IPS DF 19.7 (cell line): Measurements from ENCODE around the gene FAF1.
A peak's percentile ranks its signal among the peaks of the same experiment; 100 is the strongest.

Source experiments
- DNase-seq: peaks from one replicate; pipeline ENCODE4 v3.0.0-alpha.2; 2013; ENCODE audit warnings: low read depth, low spot score

FAF1 gene

DNA sequence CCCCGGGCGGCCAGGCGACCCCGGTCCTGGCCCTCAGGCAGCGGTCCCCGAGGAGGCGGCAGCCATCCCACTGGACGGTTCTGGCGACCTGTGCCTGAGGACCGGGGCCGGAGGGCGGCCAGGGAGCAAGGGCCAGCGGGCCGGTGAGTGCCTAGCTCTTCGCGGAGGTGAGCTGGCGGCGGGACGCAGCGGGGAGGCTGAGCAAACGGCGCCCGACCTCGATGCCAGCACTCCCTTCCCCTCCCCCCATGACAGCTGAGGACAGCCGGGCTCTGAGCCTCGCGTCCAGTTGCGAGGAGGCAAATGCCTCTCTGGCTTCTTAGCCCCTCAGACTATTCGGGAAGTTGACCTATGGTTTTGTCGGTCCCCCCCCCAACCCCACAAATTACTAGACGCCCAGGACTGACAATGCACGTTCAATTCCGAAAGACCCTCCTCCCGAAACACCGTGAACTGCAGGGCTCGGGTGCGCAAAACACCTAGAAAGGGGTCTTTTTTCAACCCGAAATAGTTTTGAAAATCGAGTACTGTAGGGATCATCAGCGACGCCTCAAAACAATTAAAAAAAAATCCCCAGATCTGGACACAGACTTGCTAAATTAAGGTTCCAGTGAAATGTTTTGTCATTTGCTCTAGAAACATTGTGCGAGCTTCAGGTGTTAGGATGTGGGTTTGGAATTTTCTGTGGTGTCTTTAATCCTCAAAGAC, 18.2 kb upstream of the FAF1 start:
- DNase-seq: peak; percentile 69

GRCh38 chr1:50977575-50978143, 17.6 kb upstream of the FAF1 start:
- DNase-seq: no peak

DNA sequence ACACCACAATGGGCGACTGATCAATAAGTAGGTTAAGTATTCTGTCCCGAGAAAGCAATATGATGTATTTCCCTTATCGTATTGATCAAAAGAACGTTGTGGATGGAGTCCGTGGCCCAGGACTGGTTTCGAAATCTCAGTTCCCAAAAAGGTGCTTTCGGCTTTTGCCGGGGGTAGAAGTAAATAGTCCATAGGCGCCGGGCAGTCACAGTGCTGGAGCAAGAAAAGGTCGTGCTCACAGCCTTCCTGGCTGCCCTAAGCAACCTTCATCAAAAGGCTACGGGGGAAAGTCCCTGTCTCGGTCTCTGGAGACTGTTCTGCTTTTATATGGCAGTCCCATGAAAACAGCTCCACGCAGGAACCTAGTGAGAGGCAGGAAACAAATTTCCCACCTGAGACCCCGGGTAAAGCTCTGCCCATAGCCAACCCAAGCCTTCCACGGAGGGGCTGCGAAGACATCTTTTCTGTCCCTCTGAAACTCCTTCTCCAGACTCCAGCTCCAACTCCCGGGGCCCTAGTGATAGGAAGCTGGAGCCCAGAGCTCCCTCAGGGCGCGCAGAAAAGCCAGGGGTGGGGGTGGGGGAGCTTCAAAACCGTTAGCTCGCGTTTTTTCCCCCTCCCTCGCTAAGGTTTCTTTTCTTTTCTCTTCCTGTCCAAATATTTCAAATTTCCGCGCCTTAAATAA, 17.0 kb upstream of the FAF1 start:
- DNase-seq: no peak

GRCh38 chr1:50976111-50976889, 16.2 kb upstream of the FAF1 start:
- no peak for DNase-seq

- DNase-seq: no peak
These were observed 15.4 kb upstream of the FAF1 start for GRCh38 chr1:50975436-50975835.

DNA sequence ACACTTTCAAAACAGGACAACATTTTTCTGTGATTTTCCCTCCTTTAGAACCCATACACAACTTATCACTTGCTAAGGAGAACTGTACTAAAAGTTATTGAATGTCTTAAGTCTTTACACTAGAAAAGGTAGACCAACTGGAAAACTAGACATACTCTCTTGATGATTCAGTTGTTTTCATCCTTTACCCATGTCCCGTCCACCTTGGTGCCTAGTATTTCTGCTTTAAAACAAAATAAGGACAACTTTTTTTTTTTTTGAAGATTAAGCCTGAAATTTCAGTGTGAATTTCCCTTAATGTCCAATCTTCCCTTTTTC, 14.5 kb upstream of the FAF1 start:
- no peak for DNase-seq

DNA sequence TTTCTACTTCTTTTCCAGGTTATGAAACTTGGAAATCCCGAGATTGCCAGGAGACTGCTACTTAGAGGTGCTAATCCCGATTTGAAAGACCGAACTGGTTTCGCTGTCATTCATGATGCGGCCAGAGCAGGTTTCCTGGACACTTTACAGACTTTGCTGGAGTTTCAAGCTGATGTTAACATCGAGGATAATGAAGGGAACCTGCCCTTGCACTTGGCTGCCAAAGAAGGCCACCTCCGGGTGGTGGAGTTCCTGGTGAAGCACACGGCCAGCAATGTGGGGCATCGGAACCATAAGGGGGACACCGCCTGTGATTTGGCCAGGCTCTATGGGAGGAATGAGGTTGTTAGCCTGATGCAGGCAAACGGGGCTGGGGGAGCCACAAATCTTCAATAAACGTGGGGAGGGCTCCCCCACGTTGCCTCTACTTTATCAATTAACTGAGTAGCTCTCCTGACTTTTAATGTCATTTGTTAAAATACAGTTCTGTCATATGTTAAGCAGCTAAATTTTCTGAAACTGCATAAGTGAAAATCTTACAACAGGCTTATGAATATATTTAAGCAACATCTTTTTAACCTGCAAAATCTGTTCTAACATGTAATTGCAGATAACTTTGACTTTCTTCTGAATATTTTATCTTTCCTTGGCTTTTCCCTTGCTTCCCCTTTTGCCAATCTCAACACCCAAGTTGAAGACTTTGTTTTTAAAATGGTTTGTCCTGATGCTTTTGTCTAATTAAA, 14.0 kb upstream of the FAF1 start:
- no peak for DNase-seq

DNA sequence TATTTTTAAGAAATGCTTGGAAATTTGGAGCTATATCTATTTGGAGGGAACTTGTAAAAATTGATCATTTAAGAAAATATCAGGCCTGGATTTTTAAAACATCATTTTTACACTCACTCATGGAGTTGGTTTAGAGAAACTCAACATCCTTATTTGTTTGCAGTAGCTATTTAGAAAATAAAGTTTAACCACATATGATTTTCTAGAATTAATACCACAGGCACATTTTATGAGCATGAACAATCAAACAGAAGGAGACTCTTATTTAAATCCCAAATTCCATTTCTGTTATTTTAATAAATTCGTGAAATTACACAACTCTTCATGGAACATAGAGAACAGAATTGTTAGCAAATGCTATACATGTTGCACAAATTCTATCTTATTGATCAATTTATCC, 13.2 kb upstream of the FAF1 start:
- DNase-seq: no peak

DNA sequence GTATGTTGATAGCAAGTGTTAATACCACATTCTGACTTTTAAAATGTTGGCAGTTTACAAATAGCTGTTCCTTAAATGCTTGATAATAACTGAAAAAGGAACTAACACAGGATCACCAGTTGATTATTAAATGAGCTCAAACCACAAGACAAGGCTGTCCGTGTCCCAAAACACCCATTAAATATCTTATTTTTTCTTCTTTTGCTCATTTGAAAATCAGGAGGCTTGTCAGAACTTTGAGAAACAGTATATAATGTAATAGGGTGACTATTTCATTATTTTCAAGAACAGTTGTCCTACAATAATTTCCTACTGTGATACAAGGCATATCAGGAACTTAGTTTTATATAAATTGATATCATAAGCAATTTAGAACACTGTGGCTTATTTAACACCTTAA, 12.7 kb upstream of the FAF1 start:
- DNase-seq: no peak

DNA sequence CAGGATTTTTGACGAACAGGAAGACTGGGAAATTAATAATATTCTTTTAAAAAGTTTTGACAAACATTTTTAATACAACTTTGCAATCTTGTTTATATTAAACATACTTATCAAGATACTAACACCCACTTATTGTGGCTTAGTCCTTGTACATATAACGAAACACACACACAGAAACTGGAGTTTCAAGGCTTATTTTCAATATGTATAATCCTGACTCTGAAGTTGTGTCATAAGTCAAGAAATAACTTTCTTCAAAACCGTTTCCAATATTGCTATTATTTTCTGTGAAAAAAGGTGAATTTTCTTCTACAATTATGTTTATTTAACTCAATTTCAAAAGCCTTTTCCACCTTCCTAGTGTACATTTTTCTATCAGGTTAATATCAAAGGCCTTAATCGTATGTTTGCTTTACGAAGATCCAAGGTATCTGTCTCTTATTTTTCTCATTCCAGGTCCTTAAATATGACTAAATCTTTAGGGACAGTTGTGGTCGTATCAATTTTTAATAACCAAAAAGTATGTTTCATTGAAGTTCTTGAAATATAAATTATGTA, 11.8 kb upstream of the FAF1 start:
- no peak for DNase-seq

DNA sequence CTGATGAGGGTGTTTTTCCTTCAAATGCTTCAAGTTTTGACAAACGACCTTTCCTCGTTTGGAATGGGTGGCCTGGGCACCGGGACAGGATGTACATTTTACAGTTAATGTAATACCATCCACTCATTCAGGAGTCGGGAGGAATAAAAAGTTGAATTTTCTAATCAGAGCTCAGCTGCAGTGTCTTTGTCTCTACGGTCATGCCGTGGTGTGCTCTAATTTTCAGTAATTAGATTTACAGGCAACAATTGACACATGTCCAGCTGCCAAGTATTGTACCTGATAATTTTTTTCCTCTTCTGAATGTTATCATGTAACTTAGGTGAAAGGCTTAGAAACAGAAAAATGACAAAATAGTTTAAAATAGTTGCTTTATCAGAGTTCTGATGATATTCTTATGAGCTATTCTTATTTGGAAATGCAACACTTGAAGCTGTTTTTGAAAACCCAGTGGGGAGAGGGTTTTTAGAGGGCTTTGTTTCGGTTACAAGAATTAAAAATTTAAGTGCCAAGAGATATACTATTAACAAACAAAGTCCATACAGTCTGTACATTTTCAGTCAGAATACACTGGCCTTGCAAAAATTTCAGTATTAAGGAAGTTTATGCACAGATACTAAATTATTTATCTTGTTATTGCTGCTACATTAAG, 11.0 kb upstream of the FAF1 start:
- no peak for DNase-seq

GRCh38 chr1:50970509-50970887, 10.4 kb upstream of the FAF1 start:
- no peak for DNase-seq

DNA sequence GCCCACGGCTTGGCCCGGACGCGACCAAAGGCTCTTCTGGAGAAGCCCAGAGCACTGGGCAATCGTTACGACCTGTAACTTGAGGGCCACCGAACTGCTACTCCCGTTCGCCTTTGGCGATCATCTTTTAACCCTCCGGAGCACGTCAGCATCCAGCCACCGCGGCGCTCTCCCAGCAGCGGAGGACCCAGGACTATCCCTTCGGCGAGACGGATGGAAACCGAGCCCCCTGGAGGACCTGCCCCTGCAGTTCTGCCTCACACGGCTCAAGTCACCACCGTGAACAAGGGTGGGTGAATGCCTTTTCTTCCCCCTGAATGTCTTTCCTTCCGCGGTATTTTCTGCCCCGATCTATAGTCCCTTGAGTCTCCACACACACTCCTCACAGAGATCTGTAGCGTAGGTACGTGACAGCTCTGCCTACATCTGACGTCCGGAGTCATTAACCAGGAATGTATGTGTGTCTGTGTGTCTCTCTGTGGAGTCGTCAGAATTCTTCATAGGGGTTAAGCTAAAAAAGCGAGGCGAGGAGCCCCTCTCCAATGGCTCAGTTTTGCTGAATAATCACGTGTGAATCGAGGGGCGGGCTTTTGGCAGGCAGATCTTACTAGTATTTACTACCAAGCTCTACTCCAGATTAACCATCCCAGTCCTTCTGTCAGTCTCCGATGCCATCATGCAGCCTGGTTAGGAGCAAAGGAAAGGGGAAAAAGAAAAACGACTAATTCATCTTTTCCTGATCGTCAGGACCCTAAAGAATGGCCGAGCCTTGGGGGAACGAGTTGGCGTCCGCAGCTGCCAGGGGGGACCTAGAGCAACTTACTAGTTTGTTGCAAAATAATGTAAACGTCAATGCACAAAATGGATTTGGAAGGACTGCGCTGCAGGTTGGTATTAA, 9.8 kb upstream of the FAF1 start, which contains the start of gene CDKN2C:
TSS of gene CDKN2C (plus strand) at position 635 of the 898 bp plus-strand sequence. CDS start at position 759, 124 bp downstream.
- no peak for DNase-seq

- no peak for DNase-seq
These were observed 8.9 kb upstream of the FAF1 start for GRCh38 chr1:50968821-50969610.

DNA sequence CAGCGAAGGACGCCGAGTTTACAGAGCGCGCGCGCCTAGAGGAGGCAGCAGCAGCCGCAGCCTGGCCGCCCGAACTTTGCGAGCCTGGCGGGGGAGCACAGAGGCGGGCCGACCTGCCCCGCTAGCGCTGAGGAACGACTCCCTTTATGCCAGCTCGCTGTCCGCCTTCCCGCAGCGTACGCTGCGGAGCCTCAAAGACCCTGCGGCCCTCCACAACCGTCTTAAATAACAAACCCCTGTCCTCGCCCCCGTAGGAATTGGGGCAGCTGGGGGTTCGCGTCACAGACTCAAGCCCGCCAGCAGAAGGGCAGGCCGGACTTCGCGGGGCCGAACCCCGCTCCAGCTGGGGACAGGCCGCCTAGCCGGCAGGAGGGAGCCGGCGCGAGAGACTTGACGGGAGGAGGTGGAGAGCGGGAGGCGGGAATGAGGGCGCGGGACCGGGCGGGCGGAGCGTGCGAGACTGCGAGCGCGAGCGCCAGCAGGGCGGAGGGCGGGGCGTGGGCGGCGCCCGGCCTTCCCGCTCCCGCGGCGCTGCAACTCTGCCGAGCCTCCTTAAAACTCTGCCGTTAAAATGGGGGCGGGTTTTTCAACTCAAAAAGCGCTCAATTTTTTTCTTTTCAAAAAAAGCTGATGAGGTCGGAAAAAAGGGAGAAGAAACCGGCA, 8.2 kb upstream of the FAF1 start:
- DNase-seq: no peak

GRCh38 chr1:50967416-50968157, 7.5 kb upstream of the FAF1 start:
- DNase-seq: no peak

GRCh38 chr1:50966991-50967390, 6.9 kb upstream of the FAF1 start:
- no peak for DNase-seq

DNA sequence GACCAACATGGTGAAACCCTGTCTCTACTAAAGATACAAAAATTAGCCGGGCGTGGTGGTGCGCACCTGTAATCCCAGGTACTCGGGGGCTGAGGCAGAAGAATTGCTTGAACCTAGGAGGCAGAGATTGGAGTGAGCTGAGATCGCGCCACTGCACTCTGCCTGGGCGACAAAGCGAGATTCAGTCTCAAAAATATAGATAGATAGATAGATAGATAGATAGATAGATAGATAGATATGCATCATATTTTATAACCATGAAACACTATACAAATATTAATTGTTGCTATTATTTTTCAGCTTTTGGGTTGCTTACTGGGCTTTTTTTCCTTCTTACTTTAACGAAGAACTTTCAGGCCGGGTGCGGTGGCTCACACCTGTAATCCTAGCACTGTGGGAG, 4.8 kb upstream of the FAF1 start:
- DNase-seq: no peak
